NCI-H1694 (cell line): ENCODE data around the gene EEFSEC.

Experiments used
- DNase-seq: peaks from one replicate; lab custom pipeline; 2025; lab: John Stamatoyannopoulos, UW

The EEFSEC gene

GRCh38 chr3:128353361-128353965, 200.2 kb downstream of the EEFSEC start:
- no peak for DNase-seq

- DNase-seq: no peak
Measured at GRCh38 chr3:128353991-128354687, 200.9 kb downstream of the EEFSEC start.

DNA sequence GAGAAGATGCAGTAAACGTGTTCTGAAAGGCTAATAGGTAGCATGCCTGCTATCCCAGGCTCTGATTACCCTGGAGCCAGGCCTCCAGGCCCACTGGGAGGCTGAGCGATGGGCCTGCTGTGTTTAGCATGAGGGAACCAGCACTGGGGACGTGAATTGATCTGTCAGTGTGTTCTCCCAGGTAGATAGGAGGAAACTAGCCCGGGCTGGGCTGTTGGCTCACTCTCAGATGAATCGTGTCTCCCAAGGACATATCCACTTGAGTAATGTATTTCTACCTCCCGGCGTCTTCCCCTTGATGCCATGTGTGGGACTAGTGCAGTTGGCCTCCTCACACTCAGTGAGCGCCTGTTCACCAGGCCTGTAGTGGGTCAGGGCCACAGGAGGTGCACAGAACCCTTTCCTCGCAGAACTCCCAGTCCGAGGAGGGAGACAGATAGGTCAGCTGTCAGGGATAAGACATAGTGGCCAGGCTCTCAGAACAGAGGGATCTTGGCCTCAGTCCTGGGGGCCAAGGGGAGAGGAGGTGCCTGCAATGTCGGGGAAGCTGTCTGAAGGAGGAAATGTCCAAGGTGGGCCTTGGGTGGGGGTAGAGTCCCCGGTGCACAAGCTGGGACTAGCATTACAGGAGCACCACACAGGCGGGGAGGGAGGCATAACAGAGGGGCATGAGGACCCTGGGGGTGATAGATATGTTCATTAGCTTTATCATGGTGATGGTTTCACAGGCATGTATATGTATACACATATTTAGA, 201.7 kb downstream of the EEFSEC start:
- no peak for DNase-seq

DNA sequence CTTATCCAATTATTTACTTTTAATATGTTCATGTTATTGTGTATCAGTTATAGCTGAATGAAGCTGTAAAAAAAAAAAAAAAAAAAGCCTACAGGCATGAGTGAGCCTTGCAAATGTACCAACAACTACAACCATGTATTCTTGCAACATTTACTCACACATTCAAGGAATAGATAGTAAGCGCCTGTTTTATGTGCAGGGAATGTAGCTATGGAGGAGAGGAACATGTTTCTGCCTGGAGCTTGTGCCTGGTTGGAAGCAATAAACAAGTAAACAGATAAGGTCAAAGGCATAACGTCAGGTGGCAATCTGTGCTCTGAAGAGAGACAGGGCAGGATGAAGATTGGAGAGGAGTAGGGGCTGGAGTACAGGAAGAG, 202.2 kb downstream of the EEFSEC start:
- DNase-seq: no peak

DNA sequence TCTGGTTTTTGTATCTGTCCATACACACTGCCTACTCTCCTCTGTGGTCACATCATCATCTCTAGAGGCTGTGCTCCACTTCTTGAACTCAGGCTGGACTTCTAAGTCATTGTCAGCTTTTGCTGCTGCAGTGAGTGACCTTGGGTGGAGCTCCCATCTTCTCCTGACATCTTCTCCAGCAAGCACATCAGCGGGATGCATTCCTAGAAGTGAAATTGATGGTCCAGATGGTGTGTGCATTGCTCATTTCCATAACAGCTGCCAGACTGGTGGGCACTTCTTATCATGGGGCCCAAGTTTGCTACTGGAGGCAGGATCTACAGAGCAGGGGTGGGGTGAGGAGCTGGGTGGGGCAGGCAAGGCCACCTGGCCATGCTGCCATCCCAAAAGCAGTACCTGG, 203.5 kb downstream of the EEFSEC start:
- peak; percentile 85 for DNase-seq

- no peak for DNase-seq
Measured at GRCh38 chr3:128357538-128357937, 204.3 kb downstream of the EEFSEC start.

GRCh38 chr3:128358156-128358895, 205.0 kb downstream of the EEFSEC start:
- DNase-seq: no peak

GRCh38 chr3:128359060-128359664, 205.9 kb downstream of the EEFSEC start:
- DNase-seq: no peak

GRCh38 chr3:128359846-128360642, 206.8 kb downstream of the EEFSEC start:
- DNase-seq: no peak

DNA sequence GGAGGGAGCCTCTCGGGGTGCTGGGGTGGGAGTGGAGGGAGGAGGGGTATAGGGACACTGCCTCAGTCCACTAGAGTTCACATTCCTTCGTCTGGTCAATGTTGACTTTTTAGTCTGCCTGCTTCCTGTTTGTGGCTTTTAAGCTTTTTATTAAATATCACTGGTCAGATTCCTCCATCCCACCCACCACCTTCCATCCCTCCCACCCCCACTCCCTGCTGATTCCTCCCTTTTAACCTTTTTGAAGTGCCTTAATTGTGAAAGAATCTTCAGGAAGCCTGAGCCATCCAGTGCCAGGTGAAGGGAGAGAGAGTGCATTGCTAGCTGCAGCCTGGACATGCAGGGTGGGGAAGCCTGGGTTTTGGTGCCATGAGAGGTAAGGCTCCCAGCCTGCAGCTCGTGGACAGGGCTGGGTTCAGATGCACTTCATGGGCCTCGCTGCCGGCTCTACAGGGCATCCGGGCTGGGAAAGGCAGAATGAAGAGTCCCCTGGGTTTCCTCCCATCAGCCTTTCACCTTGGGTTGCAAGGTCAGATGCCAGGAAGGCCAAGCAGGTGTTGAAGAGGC, 207.5 kb downstream of the EEFSEC start:
- no peak for DNase-seq

DNA sequence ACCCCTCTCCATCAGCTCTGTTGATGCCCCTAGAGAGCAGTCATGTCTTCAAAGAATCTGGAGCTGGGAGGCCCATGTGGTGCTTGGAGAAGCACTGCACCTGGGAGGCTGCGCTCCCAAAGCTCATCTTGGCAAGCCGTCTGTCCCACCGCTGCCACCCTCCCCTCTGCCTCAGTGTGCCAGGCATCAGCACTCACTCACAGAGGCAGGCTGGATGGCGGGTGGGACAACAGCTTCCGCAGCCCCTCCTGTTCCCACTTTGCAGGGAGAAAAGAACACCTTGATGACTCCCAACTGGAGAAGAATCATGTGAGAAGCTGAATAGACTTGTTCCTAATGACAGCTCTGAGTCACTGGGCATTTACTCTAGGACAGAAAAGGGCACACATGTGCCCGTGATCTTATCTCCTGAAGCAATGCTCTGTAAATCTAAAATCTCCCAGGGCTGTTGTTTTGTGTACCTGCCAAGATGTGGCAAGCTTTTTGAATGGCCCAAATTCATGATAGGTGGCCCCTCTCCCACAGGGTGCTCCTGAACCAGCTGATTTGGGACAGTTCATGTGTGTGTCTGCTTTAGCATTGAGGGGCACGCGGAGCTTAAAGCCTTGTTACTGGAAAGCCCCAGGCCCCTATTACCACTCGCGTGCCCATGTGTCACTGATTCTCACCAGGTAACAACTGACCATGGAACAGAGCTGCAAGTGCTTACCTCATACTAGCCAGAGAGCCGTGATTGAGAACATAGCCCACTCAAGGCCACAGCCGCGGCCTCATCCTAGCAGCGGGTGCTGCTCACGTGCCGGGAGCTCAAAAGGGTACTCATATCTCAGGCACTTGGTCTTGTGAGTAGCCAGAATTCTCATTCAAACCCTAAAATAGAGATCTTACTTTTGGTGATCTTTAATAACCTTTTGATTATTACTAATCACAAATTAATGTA, 209.0 kb downstream of the EEFSEC start:
- DNase-seq: no peak

GRCh38 chr3:128364291-128364690, 211.0 kb downstream of the EEFSEC start:
- DNase-seq: no peak

GRCh38 chr3:128364808-128365360, 211.6 kb downstream of the EEFSEC start:
- DNase-seq: no peak

- no peak for DNase-seq
Measured at GRCh38 chr3:128366136-128366535, 212.9 kb downstream of the EEFSEC start.

DNA sequence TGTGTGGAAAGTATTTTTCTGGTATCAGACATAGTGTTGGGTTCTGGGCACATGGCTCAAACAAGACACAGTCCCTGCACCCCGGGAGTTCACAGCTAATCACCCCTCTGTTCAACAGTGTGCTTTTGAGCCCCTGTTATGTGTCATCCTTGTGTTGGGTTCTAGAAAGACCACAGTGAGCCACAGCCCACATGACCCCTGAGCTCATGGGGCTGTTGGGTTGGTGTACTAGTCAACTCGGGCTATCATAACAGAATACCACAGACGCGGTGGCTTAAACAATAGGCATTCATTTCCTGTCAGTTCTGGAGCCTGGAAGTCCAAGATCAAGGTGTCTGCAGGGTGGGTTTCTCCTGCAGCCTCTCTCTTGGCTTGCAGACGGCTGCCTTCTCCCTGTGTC, 213.4 kb downstream of the EEFSEC start:
- DNase-seq: no peak

DNA sequence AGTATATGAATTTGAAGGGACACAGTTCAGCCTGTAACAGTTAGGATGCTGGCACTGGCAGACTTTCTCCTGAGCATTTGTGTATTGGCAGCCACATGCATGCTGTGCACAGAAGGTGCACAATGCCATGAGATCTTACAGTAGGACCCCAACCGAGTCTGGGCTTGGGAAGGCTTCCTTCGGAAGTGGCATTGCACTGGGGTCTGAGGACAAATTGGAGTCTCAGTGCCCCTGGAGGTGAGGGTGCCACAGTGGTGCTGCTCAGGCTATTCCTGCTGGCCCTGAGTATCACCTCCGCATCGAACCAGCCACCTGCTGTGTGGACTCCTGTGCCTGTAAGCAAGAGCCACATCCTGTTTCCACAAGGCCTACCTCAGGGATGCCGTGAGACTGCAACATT, 213.9 kb downstream of the EEFSEC start:
- no peak for DNase-seq

DNA sequence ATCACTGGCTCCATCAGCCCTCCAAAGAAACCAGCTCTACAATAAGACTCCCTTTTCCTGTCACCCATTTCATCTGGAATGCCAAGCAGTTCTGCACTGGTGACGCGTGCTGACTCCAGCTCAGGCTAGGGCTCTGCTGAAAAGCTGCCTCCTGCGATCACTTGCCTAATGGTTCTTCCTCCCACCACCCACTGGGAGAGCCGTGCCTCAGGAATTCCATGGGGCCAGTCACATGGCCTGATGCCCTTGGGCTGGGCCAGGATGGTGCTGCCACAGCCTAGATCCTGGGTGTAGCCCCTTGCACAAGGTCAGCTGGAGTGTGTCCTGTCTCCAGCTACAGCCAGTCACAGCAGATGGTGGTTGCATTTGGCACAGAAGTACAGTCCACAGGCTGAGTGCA, 214.5 kb downstream of the EEFSEC start:
- no peak for DNase-seq

GRCh38 chr3:128368626-128369025, 215.3 kb downstream of the EEFSEC start:
- no peak for DNase-seq

DNA sequence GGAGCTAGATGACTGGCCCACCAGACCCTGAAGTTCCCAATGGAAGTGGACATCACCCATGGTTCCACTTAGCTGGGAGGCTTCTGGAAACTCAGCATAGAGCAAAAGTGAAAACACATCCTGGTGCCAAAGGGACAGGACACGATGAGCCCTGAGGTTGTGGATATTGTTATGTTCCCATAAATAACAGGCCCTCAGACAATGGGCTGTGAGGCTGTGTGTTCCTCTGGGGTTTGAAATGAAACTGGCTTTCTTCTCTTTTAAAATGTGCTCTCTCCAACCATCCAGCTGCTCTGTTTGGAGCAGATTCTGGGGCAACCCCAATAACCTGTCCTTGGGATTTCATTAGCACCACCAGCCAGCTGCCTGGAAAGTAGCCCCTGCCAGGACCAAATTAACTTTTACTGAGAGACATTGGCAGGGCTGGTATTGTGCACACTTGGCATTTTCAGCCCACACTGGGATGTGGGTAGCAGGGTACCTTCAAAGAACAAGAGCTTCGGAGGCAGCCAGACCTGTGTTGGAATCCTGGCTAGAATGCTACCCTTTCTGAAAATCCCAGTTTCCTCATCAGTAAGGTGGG, 215.9 kb downstream of the EEFSEC start:
- DNase-seq: no peak
